Psoas muscle (tissue), 8 donors: ENCODE results near the gene TLE4. TPM values are rescaled to one million over a fixed set of nuclear protein-coding genes. Genes with fewer than 3 reads are reported as not detected.
"Not testable (repeated sequence)": the region's sequence is repeated elsewhere in the genome, so short reads cannot be mapped to it uniquely, and the experiment has no call there.

Experiments
- ATAC-seq, 4 donors: fragments of 200-7000 bp; cut with Tn5 transposase; one replicate each; pipeline ENCODE4 v1.9.1; 2020; ENCODE audit warnings: moderate library complexity in 3 of 4, mild to moderate bottlenecking in 2 of 4
- DNase-seq, 2 donors: peaks; one replicate each; pipeline ENCODE4 v3.0.0-alpha.2; 2020
- H3K27ac ChIP-seq: fragments of 200-600 bp; one replicate; pipeline ENCODE4 v1.8.0; 2022
- H3K27me3 ChIP-seq, 3 donors: fragments of 200-600 bp in 1 of 3; one replicate each; pipeline versions ENCODE4 v1.6.1 to v1.8.0; 2013 to 2022; ENCODE audit warnings: low read length in 2 of 3, mild to moderate bottlenecking in 2 of 3, moderate library complexity in 1 of 3; ENCODE audit not compliant: insufficient read depth in 3 of 3
- H3K36me3 ChIP-seq, 2 donors: fragments of 200-600 bp in 1 of 2; one replicate each; pipeline versions ENCODE4 v1.6.1 to v1.8.0; 2013 to 2022; ENCODE audit warnings: low read depth in 1 of 2, mild to moderate bottlenecking in 1 of 2, moderate library complexity in 1 of 2; ENCODE audit not compliant: insufficient read depth in 1 of 2
- H3K4me1 ChIP-seq: fragments of 200-600 bp; one replicate; pipeline ENCODE4 v1.8.0; 2022
- H3K4me3 ChIP-seq: fragments of 200-600 bp; one replicate; pipeline ENCODE4 v1.8.0; 2022; ENCODE audit warnings: mild to moderate bottlenecking
- H3K9me3 ChIP-seq: fragments of 200-600 bp; one replicate; pipeline ENCODE4 v1.8.0; 2022
- CTCF ChIP-seq: fragments of 200-600 bp; IDR thresholded peaks from one replicate; pipeline ENCODE4 v1.8.0; 2022; ENCODE audit warnings: antibody characterized with exemption
- WGBS, 3 donors: extraction: QIAGEN DNeasy Blood & Tissue Kit; methylation state at CpG; one replicate each; pipeline versions ENCODE4 v1.1.6 to v1.1.7; 2013; 5-methylcytosine and 5-hydroxymethylcytosine counted together
- intact Hi-C, 2 donors: fragments of 100-400 bp; cut with DNase I; formaldehyde crosslinking; loops; one replicate each; pipeline versions ENCODE4 v1.11.0 to v1.14.2; 2022
- polyA plus RNA-seq, 3 donors: library from polyadenylated mRNA; stranded (reverse); fragments of 200-250 nt; gene quantifications; one replicate each; pipeline ENCODE4 v1.2.3, GENCODE V29; 2013
- total RNA-seq, 4 donors: library from RNA; stranded (reverse); fragmentation: NEBNext Ultra II Directional in 2 of 4; extraction: Animal tissue kit (Norgen Biotek cat#: 25700) in 2 of 4; gene quantifications; one replicate each; pipeline versions ENCODE4 v1.2.1 to v1.2.4, GENCODE V29; 2021 to 2023
- donor health status: healthy with polysubstance abuse.
- donor health status: DM: no; HTN: no; CAD: no; lungs with moderate emphysema.
- donor health status: Bipolar disorder and iron deficiency.
- donor health status: healthy.
- donor health status: DM: yes; HTN: yes; CAD: no.
- donor health status: DM: no; HTN: no; CAD: no.
- donor health status: DM: no; HTN: no; CAD: no.
- donor health status: DM: yes; HTN: yes; CAD: no.

TLE4 gene
- total and polyA plus RNA-seq, 7 donors: 5.1 to 51.9 (median 18.5) TPM

DNA sequence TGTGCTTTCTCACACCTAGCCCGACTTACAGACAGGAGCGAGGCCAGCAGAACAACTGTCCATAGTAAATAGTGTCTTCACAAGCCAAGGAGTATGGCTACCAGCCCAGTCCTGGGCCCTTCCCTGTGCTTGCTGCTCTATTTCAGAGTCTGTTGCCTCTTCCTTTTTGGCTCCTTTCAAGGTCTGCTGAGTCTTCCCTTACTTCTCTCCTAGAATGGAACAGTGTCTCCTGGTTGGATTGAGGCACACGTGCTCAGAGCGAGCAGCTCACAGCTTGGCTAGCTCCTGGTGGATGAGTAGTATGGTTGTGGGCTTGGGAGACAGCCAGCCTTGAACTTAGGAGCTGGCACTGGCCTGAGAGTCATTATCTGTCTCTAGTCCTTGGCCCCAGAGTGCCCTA is 72.8 kb downstream of the TLE4 start:
- intact Hi-C loops: no loop called here
- DNase-seq (peak in 1 of 2 donors; percentile 80), ATAC-seq (peak; percentile 68 to 98 (median 96))
- Histone ChIP-seq H3K27me3 (no peaks in the 10 kb centered on the region), H3K9me3 (no peaks in the 10 kb centered on the region), H3K27ac (peak overlapping the region; percentile 56), H3K4me3 (no peak overlapping the region), H3K4me1 (peaks cover 11% of the 10 kb centered on the region), H3K36me3 (no peaks in the 10 kb centered on the region)
- no peak for TF ChIP-seq CTCF
- WGBS, 3 donors: 35 to 42% (median 41%) methylated on average over 4 of the region's 4 CpGs

GRCh38 chr9:79645110-79645509 is 73.3 kb downstream of the TLE4 start:
- Histone ChIP-seq H3K27me3 (no peaks in the 10 kb centered on the region), H3K4me1 (peaks cover 11% of the 10 kb centered on the region), H3K36me3 (no peaks in the 10 kb centered on the region), H3K4me3 (no peak overlapping the region), H3K9me3 (no peaks in the 10 kb centered on the region), H3K27ac (peak overlapping the region; percentile 56)
- intact Hi-C loops: no loop called here
- WGBS, 3 donors: 73 to 90% (median 79%) methylated on average over 3 of the region's 3 CpGs
- no peak for DNase-seq
- TF ChIP-seq CTCF: no peak
- ATAC-seq: no peak

DNA sequence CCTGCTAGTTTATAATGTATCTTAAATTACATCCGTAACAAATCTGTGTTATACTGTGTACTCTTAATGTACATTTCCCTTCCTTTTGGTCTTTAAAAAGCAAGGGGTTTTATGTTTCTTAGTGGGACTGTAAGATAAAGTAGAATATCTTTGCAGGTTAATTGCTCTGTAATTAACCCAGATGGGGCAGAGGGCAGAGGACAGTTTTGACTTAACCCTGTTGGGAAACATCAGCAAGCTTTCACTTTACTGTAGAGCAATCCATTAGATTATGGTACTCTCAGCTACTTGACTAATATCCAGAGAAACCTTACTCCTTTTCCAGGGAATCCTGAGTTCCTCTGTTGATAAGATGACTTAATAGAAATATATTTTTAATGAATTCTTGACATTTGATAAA is 74.3 kb downstream of the TLE4 start:
- Histone ChIP-seq H3K4me3 (no peak overlapping the region), H3K4me1 (peaks cover 11% of the 10 kb centered on the region), H3K27me3 (no peaks in the 10 kb centered on the region), H3K27ac (no peak overlapping the region), H3K9me3 (no peaks in the 10 kb centered on the region), H3K36me3 (no peaks in the 10 kb centered on the region)
- DNase-seq (no peak), ATAC-seq (no peak)
- 93 to 100% (median 98%) methylated on average over 1 of the region's 1 CpG for WGBS, 3 donors
- no peak for TF ChIP-seq CTCF
- intact Hi-C loops: no loop called here

DNA sequence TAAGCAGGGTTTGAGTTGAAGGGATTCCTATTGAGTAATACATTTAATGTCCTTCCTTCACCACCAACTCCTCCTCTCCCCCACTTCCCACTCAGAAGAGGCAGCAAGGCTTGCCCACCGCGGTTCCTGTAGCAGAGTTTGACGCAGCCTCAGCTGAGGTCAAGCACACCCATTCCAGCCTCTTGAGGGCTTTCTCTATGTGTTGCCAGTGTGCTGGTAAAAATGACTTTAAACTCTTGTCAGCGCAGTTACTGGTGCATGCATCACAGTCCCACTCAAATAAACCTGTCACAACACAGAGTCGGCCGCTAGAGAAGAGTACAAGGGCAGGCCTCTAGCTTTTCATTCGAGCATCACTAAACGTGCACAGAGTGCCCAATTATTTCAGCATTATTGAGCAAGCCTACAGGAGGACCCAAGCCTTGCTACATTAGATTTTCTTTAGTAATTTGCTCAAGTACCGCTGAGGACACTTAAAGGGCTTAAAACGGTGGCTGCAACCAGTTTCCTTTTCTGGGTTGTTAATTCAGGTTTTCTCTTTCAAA is 79.6 kb downstream of the TLE4 start:
- Histone ChIP-seq H3K4me1 (no peaks in the 10 kb centered on the region), H3K4me3 (no peak overlapping the region), H3K27ac (no peak overlapping the region), H3K27me3 (no peaks in the 10 kb centered on the region), H3K36me3 (peaks cover 0 to 25% of the 10 kb centered on the region in 2 donors), H3K9me3 (no peaks in the 10 kb centered on the region)
- no peak for TF ChIP-seq CTCF
- intact Hi-C loops: no loop called here
- ATAC-seq: no peak
- DNase-seq: no peak
- WGBS, 3 donors: 82 to 86% (median 84%) methylated on average over 10 of the region's 10 CpGs

DNA sequence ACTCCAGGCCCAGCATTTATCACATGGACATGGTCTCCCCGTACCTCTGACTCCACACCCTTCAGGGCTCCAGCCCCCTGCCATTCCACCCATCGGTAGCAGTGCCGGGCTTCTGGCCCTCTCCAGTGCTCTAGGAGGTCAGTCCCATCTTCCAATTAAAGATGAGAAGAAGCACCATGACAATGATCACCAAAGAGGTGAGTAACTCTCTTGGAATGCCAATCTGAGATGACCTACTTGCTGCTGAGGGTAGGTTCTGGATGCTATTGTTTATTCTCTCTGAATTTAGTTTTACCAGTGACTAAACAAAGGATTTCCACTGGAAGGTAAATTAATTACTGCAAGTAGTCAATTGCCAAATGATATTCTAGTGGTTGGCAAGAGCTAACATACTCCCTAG is 80.8 kb downstream of the TLE4 start:
- DNase-seq (no peak), ATAC-seq (no peak)
- 78 to 98% (median 93%) methylated on average over 3 of the region's 3 CpGs for WGBS, 3 donors
- no peak overlapping the region for H3K4me3 ChIP-seq
- intact Hi-C loops: no loop called here
- H3K27ac ChIP-seq: no peak overlapping the region
- no peaks in the 10 kb centered on the region for H3K27me3 ChIP-seq
- no peaks in the 10 kb centered on the region for H3K9me3 ChIP-seq
- no peak for TF ChIP-seq CTCF
- H3K4me1 ChIP-seq: no peaks in the 10 kb centered on the region
- H3K36me3 ChIP-seq: peaks cover 0 to 30% of the 10 kb centered on the region in 2 donors

GRCh38 chr9:79654591-79655382 is 83.0 kb downstream of the TLE4 start:
- WGBS, 3 donors: 95 to 98% (median 98%) methylated on average over 13 of the region's 13 CpGs
- H3K36me3 ChIP-seq: peaks cover 0 to 30% of the 10 kb centered on the region in 2 donors
- H3K27ac ChIP-seq: not testable (repeated sequence)

More at GRCh38 chr9:79654591-79655382, 83.0 kb downstream of the TLE4 start:
- DNase-seq, H3K4me3 ChIP-seq, H3K4me1 ChIP-seq, intact Hi-C loops, ATAC-seq, H3K9me3 ChIP-seq, H3K27me3 ChIP-seq: not testable (repeated sequence)
